Prostate gland (tissue), 2 donors: ENCODE results near the gene CTSD. TPM values are rescaled to one million over a fixed set of nuclear protein-coding genes. Genes with fewer than 3 reads are reported as not detected.

Source experiments
- DNase-seq: peaks from one replicate; pipeline ENCODE4 v3.0.0-alpha.2; 2019; ENCODE audit warnings: low spot score
- H3K27ac ChIP-seq, 2 donors: fragments of 200-600 bp; sonication (generic); 2 replicates each; pipeline ENCODE4 v1.5.1; 2017 to 2019
- H3K27me3 ChIP-seq: fragments of 200-600 bp; sonication (generic); replicated peaks from 2 replicates; pipeline ENCODE4 v1.5.1; 2019; ENCODE audit not compliant: insufficient read depth
- H3K36me3 ChIP-seq, 2 donors: fragments of 200-600 bp; sonication (generic); 1 replicate in 1 of 2; 2 replicates in 1 of 2; pipeline versions ENCODE4 v1.5.1 to v1.8.1; 2017 to 2019
- H3K4me1 ChIP-seq: fragments of 200-600 bp; sonication (generic); replicated peaks from 2 replicates; pipeline ENCODE4 v1.5.1; 2019
- H3K4me3 ChIP-seq, 2 donors: fragments of 200-600 bp; sonication (generic); 2 replicates each; pipeline ENCODE4 v1.5.1; 2017 to 2019
- H3K9me3 ChIP-seq: fragments of 200-600 bp; sonication (generic); 2 replicates; pipeline ENCODE4 v1.5.1; 2017
- CTCF ChIP-seq, 4 experiments: fragments of 200-600 bp in 2 of 4; fragments of 450-650 bp in 2 of 4; sonication (generic) in 2 of 4; IDR thresholded peaks; 1 replicate in 3 of 4; 2 replicates in 1 of 4; pipeline ENCODE4 v1.5.1; 2016 to 2019; ENCODE audit warnings: antibody characterized with exemption in 4 of 4, mild to moderate bottlenecking in 2 of 4, moderate library complexity in 2 of 4
- POLR2A ChIP-seq: fragments of 450-650 bp; IDR thresholded peaks from one replicate; pipeline ENCODE4 v1.6.1; 2016; ENCODE audit warnings: antibody characterized with exemption, mild to moderate bottlenecking
- POLR2AphosphoS5 ChIP-seq: sonication (generic); formaldehyde crosslinking; IDR thresholded peaks from one replicate; pipeline ENCODE4 v1.6.1; 2017; ENCODE audit warnings: antibody characterized with exemption
- WGBS: methylation state at CpG from one replicate; pipeline ENCODE4 v1.1.5; 2018; 5-methylcytosine and 5-hydroxymethylcytosine counted together
- intact Hi-C: fragments of 100-400 bp; cut with DNase I; formaldehyde crosslinking; loops from one replicate; pipeline ENCODE4 v1.14.2; 2022
- total RNA-seq, 2 donors: library from RNA; depleted of rRNA; stranded (reverse); fragments of >200 nt; gene quantifications; one replicate each; pipeline ENCODE4 v1.1.0, GENCODE V29; 2016

The CTSD gene
- total RNA-seq, 2 donors from 2014 or later, result 497 to 983 TPM

GRCh38 chr11:1785749-1786413, 22.2 kb upstream of the CTSD start:
- no peak for DNase-seq
- 72% methylated on average over 21 of the region's 21 CpGs for WGBS
- TF ChIP-seq POLR2AphosphoS5 (no peak), CTCF (IDR thresholded peaks at IDR 0.05) (no peak), POLR2A (no peak)
- Histone ChIP-seq H3K9me3 (no peaks in the 10 kb centered on the region), H3K27ac (no peak overlapping the region), H3K27me3 (no peaks in the 10 kb centered on the region), H3K4me3 (no peak overlapping the region), H3K4me1 (no peaks in the 10 kb centered on the region), H3K36me3 (no peaks in the 10 kb centered on the region)
- intact Hi-C loops, result no loop called here

GRCh38 chr11:1784761-1785650, 21.3 kb upstream of the CTSD start:
- H3K4me1 ChIP-seq, result no peaks in the 10 kb centered on the region
- H3K36me3 ChIP-seq, result no peaks in the 10 kb centered on the region
- H3K4me3 ChIP-seq, result no peak overlapping the region
- H3K9me3 ChIP-seq, result no peaks in the 10 kb centered on the region
- no peak overlapping the region for H3K27ac ChIP-seq
- TF ChIP-seq CTCF (IDR thresholded peaks at IDR 0.05) (no peak), POLR2A (no peak), POLR2AphosphoS5 (no peak)
- no peaks in the 10 kb centered on the region for H3K27me3 ChIP-seq
- DNase-seq, result no peak
- WGBS, result 91% methylated on average over 23 of the region's 23 CpGs
- intact Hi-C loops, result no loop called here

- no peak overlapping the region for H3K27ac ChIP-seq
- 81% methylated on average over 23 of the region's 24 CpGs for WGBS
- H3K36me3 ChIP-seq, result no peaks in the 10 kb centered on the region
- H3K4me3 ChIP-seq, result no peak overlapping the region
- DNase-seq, result no peak
- TF ChIP-seq POLR2A, result no peak
- H3K9me3 ChIP-seq, result no peaks in the 10 kb centered on the region
- H3K27me3 ChIP-seq, result no peaks in the 10 kb centered on the region
- H3K4me1 ChIP-seq, result no peaks in the 10 kb centered on the region
- intact Hi-C loops, result no loop called here
Observed at GRCh38 chr11:1783725-1784529, 20.2 kb upstream of the CTSD start.

GRCh38 chr11:1782831-1783724, 19.4 kb upstream of the CTSD start:
- TF ChIP-seq POLR2A, result no peak
- TF ChIP-seq POLR2AphosphoS5, result no peak
- TF ChIP-seq CTCF (IDR thresholded peaks at IDR 0.05), result no peak
- H3K36me3 ChIP-seq, result no peaks in the 10 kb centered on the region
- intact Hi-C loops, result no loop called here
- no peaks in the 10 kb centered on the region for H3K4me1 ChIP-seq
- no peaks in the 10 kb centered on the region for H3K9me3 ChIP-seq
- H3K4me3 ChIP-seq, result no peak overlapping the region
- 74% methylated on average over 20 of the region's 20 CpGs for WGBS
- no peak for DNase-seq
- H3K27ac ChIP-seq, result no peak overlapping the region
- H3K27me3 ChIP-seq, result no peaks in the 10 kb centered on the region
